SKM-1 treated with dmso at 0.1 percent for 144 hours (cell line): ENCODE data around the gene AGAP5.

Experiments
- DNase-seq: peaks from one replicate; lab custom pipeline; 2025; ENCODE audit not compliant: unreplicated experiment; lab: John Stamatoyannopoulos, UW

Gene AGAP5

DNA sequence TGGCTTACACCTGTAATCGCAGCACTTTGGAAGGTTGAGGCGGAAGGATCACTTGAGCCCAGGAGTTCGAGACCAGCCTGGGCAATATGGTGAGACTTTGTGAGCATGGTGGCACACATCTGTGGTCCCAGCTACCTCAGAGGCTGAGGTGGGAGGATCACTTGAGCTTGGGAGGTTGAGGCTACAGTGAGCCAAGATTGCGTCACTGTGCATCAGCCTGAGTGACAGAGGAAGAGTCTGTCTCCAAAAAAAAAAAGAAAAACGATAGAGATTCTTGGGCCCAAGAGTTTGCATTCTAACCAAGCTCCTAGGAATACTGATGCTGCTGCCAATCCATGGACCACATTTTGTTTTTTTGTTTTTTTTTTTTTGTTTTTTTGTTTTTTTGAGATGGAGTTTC lies 68.7 kb downstream of the AGAP5 start:
- DNase-seq: no peak

- no peak for DNase-seq
Observed at GRCh38 chr10:73628405-73628804, 69.5 kb downstream of the AGAP5 start.

- no peak for DNase-seq
Observed at GRCh38 chr10:73627300-73627699, 70.6 kb downstream of the AGAP5 start.

- DNase-seq: peak; percentile 95
Observed at GRCh38 chr10:73625884-73626752, 71.8 kb downstream of the AGAP5 start.

- DNase-seq: no peak
Observed at GRCh38 chr10:73625004-73625883, 72.7 kb downstream of the AGAP5 start.
